Upper lobe of right lung (tissue), 1 donor: ENCODE results near the gene ECI1. TPM values are rescaled to one million over a fixed set of nuclear protein-coding genes. Genes with fewer than 3 reads are reported as not detected.

Experiments
- ATAC-seq: fragments of 200-7000 bp; cut with Tn5 transposase; one replicate; pipeline ENCODE4 v1.9.1; 2020; ENCODE audit warnings: mild to moderate bottlenecking, moderate library complexity
- DNase-seq: peaks from one replicate; pipeline ENCODE4 v3.0.0-alpha.2; 2020
- H3K27ac ChIP-seq: fragments of 200-600 bp; one replicate; pipeline ENCODE4 v1.8.0; 2022
- H3K27me3 ChIP-seq: fragments of 200-600 bp; one replicate; pipeline ENCODE4 v1.8.0; 2022; ENCODE audit warnings: mild to moderate bottlenecking
- H3K36me3 ChIP-seq: fragments of 200-600 bp; one replicate; pipeline ENCODE4 v1.8.0; 2022
- H3K4me1 ChIP-seq: fragments of 200-600 bp; one replicate; pipeline ENCODE4 v1.8.0; 2022
- H3K4me3 ChIP-seq: fragments of 200-600 bp; one replicate; pipeline ENCODE4 v1.8.0; 2022; ENCODE audit warnings: mild to moderate bottlenecking
- H3K9me3 ChIP-seq: fragments of 200-600 bp; one replicate; pipeline ENCODE4 v1.8.0; 2022
- CTCF ChIP-seq: fragments of 200-600 bp; IDR thresholded peaks from one replicate; pipeline ENCODE4 v1.8.0; 2022; ENCODE audit warnings: antibody characterized with exemption
- intact Hi-C: fragments of 100-400 bp; cut with DNase I; formaldehyde crosslinking; loops from one replicate; pipeline ENCODE4 v1.11.0; 2022
- total RNA-seq: library from RNA; stranded (reverse); fragmentation: NEBNext Ultra II Directional; extraction: Animal tissue kit (Norgen Biotek cat#: 25700); gene quantifications from one replicate; pipeline ENCODE4 v1.2.1, GENCODE V29; 2021
- donor health status: DM: no; HTN: yes; CAD: no; lungs with severe emphysema.

The ECI1 gene
- total RNA-seq, 1 donor from 2014 or later = 46.2 TPM

GRCh38 chr16:2200313-2200712, 51.1 kb downstream of the ECI1 start:
- no peak overlapping the region for H3K4me3 ChIP-seq
- no peaks in the 10 kb centered on the region for H3K36me3 ChIP-seq
- intact Hi-C loops = no loop called here
- ATAC-seq = no peak
- no peak for DNase-seq
- H3K9me3 ChIP-seq = no peaks in the 10 kb centered on the region
- no peak overlapping the region for H3K27ac ChIP-seq
- H3K4me1 ChIP-seq = peaks cover 12% of the 10 kb centered on the region
- no peak for TF ChIP-seq CTCF
- H3K27me3 ChIP-seq = peaks cover 22% of the 10 kb centered on the region

- intact Hi-C loops = no loop called here
- Histone ChIP-seq H3K4me1 (peaks cover 13% of the 10 kb centered on the region), H3K36me3 (no peaks in the 10 kb centered on the region), H3K9me3 (no peaks in the 10 kb centered on the region), H3K27me3 (peaks cover 28% of the 10 kb centered on the region), H3K4me3 (no peak overlapping the region), H3K27ac (no peak overlapping the region)
- TF ChIP-seq CTCF = no peak
- DNase-seq (no peak), ATAC-seq (no peak)
These were observed 51.7 kb downstream of the ECI1 start for GRCh38 chr16:2199621-2200139.

- no peak overlapping the region for H3K27ac ChIP-seq
- no peak for DNase-seq
- H3K4me3 ChIP-seq = no peak overlapping the region
- peaks cover 11% of the 10 kb centered on the region for H3K4me1 ChIP-seq
- no peaks in the 10 kb centered on the region for H3K9me3 ChIP-seq
- intact Hi-C loops = no loop called here
- no peak for TF ChIP-seq CTCF
- ATAC-seq = no peak
- peaks cover 34% of the 10 kb centered on the region for H3K27me3 ChIP-seq
- H3K36me3 ChIP-seq = no peaks in the 10 kb centered on the region
These were observed 52.3 kb downstream of the ECI1 start for GRCh38 chr16:2199095-2199494.

- Histone ChIP-seq H3K27me3 (peaks cover 39% of the 10 kb centered on the region), H3K4me3 (no peak overlapping the region), H3K36me3 (no peaks in the 10 kb centered on the region), H3K4me1 (peaks cover 11% of the 10 kb centered on the region), H3K27ac (no peak overlapping the region), H3K9me3 (no peaks in the 10 kb centered on the region)
- DNase-seq (no peak), ATAC-seq (no peak)
- no peak for TF ChIP-seq CTCF
- intact Hi-C loops = no loop called here
These were observed 53.1 kb downstream of the ECI1 start for GRCh38 chr16:2198283-2198682.

GRCh38 chr16:2197765-2198164, 53.6 kb downstream of the ECI1 start:
- intact Hi-C loops = no loop called here
- no peak for TF ChIP-seq CTCF
- Histone ChIP-seq H3K4me1 (peaks cover 11% of the 10 kb centered on the region), H3K36me3 (no peaks in the 10 kb centered on the region), H3K27me3 (peaks cover 39% of the 10 kb centered on the region), H3K4me3 (no peak overlapping the region), H3K27ac (no peak overlapping the region), H3K9me3 (no peaks in the 10 kb centered on the region)
- DNase-seq = no peak
- no peak for ATAC-seq

GRCh38 chr16:2196981-2197511, 54.3 kb downstream of the ECI1 start:
- Histone ChIP-seq H3K27ac (no peak overlapping the region), H3K36me3 (no peaks in the 10 kb centered on the region), H3K9me3 (no peaks in the 10 kb centered on the region), H3K4me1 (peaks cover 11% of the 10 kb centered on the region), H3K27me3 (peaks cover 39% of the 10 kb centered on the region), H3K4me3 (no peak overlapping the region)
- no peak for ATAC-seq
- no peak for TF ChIP-seq CTCF
- no peak for DNase-seq
- intact Hi-C loops = no loop called here
